ENCODE results near the gene LSG1.

Gene LSG1

GRCh38 chr3:194622621-194623340 is 49.2 kb downstream of the LSG1 start:
- H3K36me3 ChIP-seq: peaks cover 25% of the 10 kb centered on the region
- TF ChIP-seq CTCF (IDR thresholded peaks at IDR 0.05): no peak

GRCh38 chr3:194621947-194622346 is 50.0 kb downstream of the LSG1 start:
- Histone ChIP-seq H3K4me1 (ENCODE audit: control insufficient read depth in 1 of 2, insufficient read depth in 1 of 2, low read depth in 1 of 2, low read length in 1 of 2) (peaks cover 4% of the 10 kb centered on the region in 2 experiments), H3K27ac (no peak overlapping the region), H3K27me3 (no peaks in the 10 kb centered on the region), H3K9me3 (no peaks in the 10 kb centered on the region), H3K36me3 (peaks cover 18% of the 10 kb centered on the region), H3K4me3 (ENCODE audit: low read depth in 1 of 2, low read length in 1 of 2) (no peak overlapping the region)
- TF ChIP-seq CTCF (IDR thresholded peaks at IDR 0.05): no peak

More at GRCh38 chr3:194622621-194623340, 49.2 kb downstream of the LSG1 start:
- Histone ChIP-seq H3K4me1 (ENCODE audit: control insufficient read depth in 1 of 2, insufficient read depth in 1 of 2, low read depth in 1 of 2, low read length in 1 of 2) (peaks cover 4% of the 10 kb centered on the region in 2 experiments), H3K27ac (no peak overlapping the region), H3K9me3 (no peaks in the 10 kb centered on the region), H3K4me3 (ENCODE audit: low read depth in 1 of 2, low read length in 1 of 2) (no peak overlapping the region), H3K27me3 (no peaks in the 10 kb centered on the region)

GRCh38 chr3:194620196-194620595 is 51.8 kb downstream of the LSG1 start:
- H3K27me3 ChIP-seq: no peaks in the 10 kb centered on the region
- no peak overlapping the region for H3K27ac ChIP-seq
- H3K4me3 ChIP-seq (ENCODE audit: low read depth in 1 of 2, low read length in 1 of 2): no peak overlapping the region
- H3K4me1 ChIP-seq (ENCODE audit: control insufficient read depth in 1 of 2, insufficient read depth in 1 of 2, low read depth in 1 of 2, low read length in 1 of 2): peaks cover 4% of the 10 kb centered on the region in 2 experiments
- H3K9me3 ChIP-seq: no peaks in the 10 kb centered on the region
- no peak for TF ChIP-seq CTCF (IDR thresholded peaks at IDR 0.05)
- peaks cover 9% of the 10 kb centered on the region for H3K36me3 ChIP-seq

- no peak for TF ChIP-seq CTCF (IDR thresholded peaks at IDR 0.05)
- H3K4me3 ChIP-seq (ENCODE audit: low read depth in 1 of 2, low read length in 1 of 2): no peak overlapping the region
- H3K9me3 ChIP-seq: no peaks in the 10 kb centered on the region
- H3K27ac ChIP-seq: no peak overlapping the region
- no peaks in the 10 kb centered on the region for H3K27me3 ChIP-seq
- peaks cover 4% of the 10 kb centered on the region in 2 experiments for H3K4me1 ChIP-seq (ENCODE audit: control insufficient read depth in 1 of 2, insufficient read depth in 1 of 2, low read depth in 1 of 2, low read length in 1 of 2)
- peaks cover 5% of the 10 kb centered on the region for H3K36me3 ChIP-seq
Observed at GRCh38 chr3:194619741-194620140, 52.2 kb downstream of the LSG1 start.

- H3K36me3 ChIP-seq: peaks cover 5% of the 10 kb centered on the region
- H3K4me1 ChIP-seq (ENCODE audit: control insufficient read depth in 1 of 2, insufficient read depth in 1 of 2, low read depth in 1 of 2, low read length in 1 of 2): peaks cover 4% of the 10 kb centered on the region in 2 experiments
- no peak for TF ChIP-seq CTCF (IDR thresholded peaks at IDR 0.05)
- no peak overlapping the region for H3K27ac ChIP-seq
- no peaks in the 10 kb centered on the region for H3K27me3 ChIP-seq
- H3K9me3 ChIP-seq: no peaks in the 10 kb centered on the region
- H3K4me3 ChIP-seq (ENCODE audit: low read depth in 1 of 2, low read length in 1 of 2): no peak overlapping the region
Observed at GRCh38 chr3:194618858-194619608, 53.0 kb downstream of the LSG1 start.

Data from neutrophil (primary cell).